HG03196 (cell line): ENCODE measurements around the gene DYNC2H1.

Experiments used
- ATAC-seq: cut with Tn5 transposase; IDR thresholded peaks from one replicate; pipeline ENCODE4 v1.9.1; 2021; ENCODE audit not compliant: unreplicated experiment

Gene DYNC2H1

DNA sequence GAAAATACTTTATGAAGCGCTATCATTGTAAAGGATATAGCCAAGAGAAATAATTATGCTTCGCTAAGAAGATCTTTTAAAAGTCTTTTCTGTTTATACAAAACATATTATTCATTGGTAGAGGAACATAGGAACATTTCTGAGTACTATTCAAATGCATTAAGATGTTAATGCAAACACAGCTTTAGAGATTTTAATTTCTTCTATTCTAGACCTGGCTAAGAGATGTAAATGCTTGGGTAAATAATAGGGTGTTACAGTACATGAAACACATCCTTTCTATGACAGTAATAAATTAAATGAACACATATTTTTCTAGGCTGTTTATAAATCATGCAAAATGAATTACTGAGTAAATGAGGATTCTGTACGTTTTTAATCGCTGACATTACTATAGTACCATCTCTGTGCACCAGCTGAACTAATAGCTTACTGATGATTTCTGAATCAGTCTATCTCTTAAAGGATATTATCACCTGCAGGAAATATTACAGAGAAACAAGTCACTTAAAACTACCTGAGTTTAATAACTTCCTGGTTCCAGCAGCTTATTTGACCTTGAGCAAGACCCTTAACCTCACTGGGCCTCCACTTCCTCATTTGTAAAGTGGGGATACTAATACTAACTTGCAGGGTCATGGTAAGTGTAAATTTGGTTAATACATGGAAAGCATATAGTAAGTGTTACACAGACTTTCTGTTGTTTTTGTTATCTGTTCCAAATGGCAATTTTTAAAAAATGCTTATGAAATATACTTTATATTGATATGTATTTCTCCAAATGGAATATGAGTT lies 344.9 kb downstream of the DYNC2H1 start:
- ATAC-seq, result no peak

- no peak for ATAC-seq
Observed at GRCh38 chr11:103464420-103464819, 355.2 kb downstream of the DYNC2H1 start.

GRCh38 chr11:103465555-103466140 lies 356.4 kb downstream of the DYNC2H1 start:
- no peak for ATAC-seq

DNA sequence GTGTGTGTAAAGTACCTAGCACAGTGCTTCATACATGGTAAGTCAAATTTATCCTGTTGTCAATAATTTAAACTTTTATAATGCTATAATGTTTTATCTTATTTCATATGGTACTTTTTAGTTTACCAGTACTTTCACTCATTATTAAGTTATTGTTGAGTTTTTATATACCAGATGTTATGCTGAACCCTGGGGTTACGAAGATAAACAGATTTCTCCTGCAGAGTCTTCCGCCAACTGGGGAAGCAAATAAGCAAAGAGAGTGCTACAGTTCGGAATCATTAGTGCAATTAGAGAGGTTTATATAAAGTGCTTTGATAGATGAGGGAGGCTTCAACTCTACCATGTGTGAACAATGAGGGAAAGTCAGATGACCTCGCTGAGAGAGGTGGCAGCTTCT lies 362.3 kb downstream of the DYNC2H1 start:
- ATAC-seq, result no peak

GRCh38 chr11:103476874-103477273 lies 367.6 kb downstream of the DYNC2H1 start:
- ATAC-seq, result no peak

- no peak for ATAC-seq
Observed at GRCh38 chr11:103480421-103480820, 371.2 kb downstream of the DYNC2H1 start.

DNA sequence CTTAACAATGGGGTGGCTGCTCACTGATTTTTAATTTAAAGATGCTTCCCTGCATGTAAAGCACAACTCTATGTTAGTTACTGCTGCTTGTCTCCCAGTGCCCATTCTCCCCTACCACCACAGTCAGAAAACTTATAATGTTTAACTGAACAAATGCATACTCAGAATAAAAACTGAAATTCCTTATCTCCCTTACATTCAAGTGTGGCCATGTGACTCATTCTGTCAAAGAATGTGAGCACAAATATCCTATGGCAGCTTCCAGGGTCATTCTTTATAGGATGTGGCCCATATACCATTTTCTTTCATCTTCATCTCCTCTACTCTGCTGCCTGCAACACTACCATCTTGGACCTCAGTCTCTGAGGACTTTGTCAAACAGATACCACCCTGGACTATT lies 374.8 kb downstream of the DYNC2H1 start:
- ATAC-seq, result no peak

- ATAC-seq, result no peak
Observed at GRCh38 chr11:103484545-103484944, 375.3 kb downstream of the DYNC2H1 start.

DNA sequence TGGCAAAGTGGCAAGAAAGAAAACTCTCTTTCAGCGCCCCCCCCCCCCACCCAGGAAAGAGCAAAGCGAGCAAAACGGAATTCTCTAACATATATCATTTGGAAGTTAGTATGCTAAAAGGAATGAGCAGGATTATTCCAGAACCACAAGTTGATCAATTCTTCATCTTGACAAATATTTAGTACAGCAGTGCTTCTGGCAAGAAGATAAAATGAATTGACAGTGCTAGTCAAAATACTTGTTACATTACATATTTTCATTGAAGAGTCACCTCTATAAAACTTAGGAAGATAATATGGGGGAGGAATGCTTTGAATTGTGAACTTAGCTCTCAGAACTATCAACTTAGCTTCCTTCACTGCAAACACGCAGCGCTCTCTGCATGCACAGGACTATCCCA lies 377.4 kb downstream of the DYNC2H1 start:
- ATAC-seq, result no peak

GRCh38 chr11:103487113-103487512 lies 377.9 kb downstream of the DYNC2H1 start:
- no peak for ATAC-seq

DNA sequence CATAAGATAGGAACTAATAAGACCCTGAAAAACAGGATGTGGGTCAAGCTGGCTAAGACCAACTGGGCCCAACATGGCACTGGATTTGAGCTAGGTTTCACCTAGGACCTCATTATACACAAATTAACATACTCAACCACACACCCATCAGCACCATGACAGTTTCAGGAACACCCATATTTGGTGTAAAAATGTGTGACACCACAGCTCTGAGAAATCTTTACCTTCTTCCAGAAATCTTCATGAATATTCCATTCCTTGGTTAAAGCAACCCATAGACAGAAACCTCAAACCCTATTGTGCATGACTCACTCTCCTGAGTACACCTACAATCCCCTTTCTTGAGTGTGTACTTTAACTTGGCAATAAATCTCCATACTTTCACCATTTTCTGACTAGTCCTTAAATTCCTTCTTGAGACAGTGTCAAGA lies 378.8 kb downstream of the DYNC2H1 start:
- no peak for ATAC-seq

GRCh38 chr11:103488579-103488978 lies 379.4 kb downstream of the DYNC2H1 start:
- ATAC-seq, result no peak

DNA sequence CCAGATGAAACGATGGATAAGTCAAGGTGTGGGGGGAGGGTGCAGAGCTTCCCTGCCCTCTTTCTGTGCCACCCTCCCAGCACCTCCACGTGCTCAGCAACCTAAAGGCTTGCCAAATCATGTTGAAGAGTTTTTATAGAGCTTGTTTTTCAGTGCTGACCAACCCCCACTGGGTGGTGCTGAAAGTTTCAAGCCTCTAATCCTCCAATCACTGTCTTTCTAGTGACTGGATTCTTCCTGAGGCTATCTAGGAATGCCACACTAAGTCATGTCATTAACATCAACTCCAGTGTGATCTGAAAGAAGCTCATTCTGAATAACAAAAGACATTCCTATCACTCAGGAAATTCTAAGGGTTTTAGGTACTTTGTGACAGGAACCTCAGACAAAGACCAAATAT lies 382.6 kb downstream of the DYNC2H1 start:
- no peak for ATAC-seq

GRCh38 chr11:103494491-103494890 lies 385.3 kb downstream of the DYNC2H1 start:
- ATAC-seq, result no peak

DNA sequence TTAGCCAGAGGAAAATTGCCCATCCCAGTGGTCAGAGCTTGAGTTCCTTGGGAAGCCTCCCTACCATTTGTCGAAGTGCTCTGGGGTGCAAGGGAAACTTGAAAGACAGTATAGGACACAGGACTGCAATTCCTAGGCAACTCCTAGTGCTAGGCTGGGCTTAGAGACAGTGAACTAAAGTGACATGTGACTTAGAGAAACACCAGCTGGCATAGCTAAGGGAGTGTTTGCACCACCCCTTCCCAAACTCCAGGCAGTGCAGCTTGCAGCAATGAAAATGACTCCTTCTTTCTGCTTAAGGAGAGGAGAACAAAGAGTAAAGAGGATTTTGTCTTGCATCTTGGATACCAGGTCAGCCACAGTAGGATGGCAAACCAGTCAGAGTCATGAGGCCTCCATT lies 388.0 kb downstream of the DYNC2H1 start:
- ATAC-seq, result no peak

DNA sequence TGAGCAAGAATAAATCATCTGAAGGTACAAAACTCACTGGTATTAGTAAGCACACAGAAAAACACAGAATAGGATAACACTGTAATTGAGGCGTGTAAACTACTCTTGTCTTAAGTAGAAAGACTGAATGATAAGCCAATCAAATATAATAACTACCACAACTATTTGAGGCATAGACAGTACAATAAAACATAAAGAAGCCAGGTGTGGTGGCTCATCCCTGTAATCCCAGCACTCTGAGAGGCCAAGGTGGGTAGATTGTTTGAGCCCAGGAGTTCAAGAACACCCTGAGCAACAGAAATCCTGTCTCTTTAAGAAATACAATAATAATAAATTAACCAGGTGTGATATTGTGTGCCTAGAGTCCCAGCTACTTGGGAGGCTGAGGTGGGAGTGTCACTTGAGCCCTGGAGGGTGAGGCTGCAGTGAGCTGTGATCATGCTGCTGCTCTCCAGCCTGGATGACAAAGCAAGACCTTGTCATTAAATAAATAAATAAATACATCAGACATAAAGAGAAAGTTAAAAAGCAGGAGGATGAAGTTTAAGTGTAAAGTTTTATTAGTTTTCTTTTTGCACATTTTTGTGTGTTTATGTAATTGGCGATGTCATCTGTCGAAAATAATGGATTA lies 390.6 kb downstream of the DYNC2H1 start:
- ATAC-seq, result no peak

GRCh38 chr11:103515283-103515682 lies 406.1 kb downstream of the DYNC2H1 start:
- no peak for ATAC-seq

GRCh38 chr11:103520792-103521191 lies 411.6 kb downstream of the DYNC2H1 start:
- ATAC-seq, result no peak

GRCh38 chr11:103525069-103525468 lies 415.8 kb downstream of the DYNC2H1 start:
- ATAC-seq, result no peak

DNA sequence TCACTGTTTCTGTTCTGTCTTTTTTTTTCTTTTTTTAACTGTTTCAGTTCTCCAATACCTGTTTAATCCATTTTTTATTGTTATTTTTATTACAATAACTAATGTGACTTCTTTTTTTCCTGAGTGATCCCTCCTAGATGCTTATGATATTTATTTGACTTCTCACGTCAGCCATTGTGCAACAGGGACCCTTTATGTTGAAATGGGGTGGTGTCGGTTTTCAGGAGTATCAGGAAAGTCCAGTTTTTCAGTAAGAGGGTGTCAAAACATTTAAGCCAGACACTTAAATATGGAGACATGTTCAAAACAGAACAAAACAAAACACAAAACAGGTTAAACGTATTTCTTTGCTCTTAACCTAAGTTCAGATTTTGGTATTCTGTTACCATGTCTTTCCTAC lies 418.8 kb downstream of the DYNC2H1 start:
- ATAC-seq, result no peak

DNA sequence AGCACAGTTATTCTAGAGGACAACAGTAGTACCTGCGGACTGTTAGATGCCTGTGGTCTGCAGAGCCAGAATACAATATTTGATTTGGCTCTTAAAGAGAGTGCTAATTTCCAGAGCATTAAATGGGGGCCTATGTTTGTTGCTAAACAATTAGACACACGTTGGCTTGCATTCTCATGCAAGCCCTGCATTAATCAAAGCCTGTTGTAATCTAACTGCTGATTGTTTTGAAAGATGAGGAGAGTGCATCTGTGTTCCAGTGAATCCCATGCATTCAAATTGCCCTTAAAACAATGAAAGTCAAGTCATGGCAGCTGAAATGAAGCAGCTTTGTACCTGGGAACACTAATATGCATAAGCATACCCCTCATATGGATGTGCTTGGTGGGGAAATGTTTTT lies 419.4 kb downstream of the DYNC2H1 start:
- no peak for ATAC-seq

DNA sequence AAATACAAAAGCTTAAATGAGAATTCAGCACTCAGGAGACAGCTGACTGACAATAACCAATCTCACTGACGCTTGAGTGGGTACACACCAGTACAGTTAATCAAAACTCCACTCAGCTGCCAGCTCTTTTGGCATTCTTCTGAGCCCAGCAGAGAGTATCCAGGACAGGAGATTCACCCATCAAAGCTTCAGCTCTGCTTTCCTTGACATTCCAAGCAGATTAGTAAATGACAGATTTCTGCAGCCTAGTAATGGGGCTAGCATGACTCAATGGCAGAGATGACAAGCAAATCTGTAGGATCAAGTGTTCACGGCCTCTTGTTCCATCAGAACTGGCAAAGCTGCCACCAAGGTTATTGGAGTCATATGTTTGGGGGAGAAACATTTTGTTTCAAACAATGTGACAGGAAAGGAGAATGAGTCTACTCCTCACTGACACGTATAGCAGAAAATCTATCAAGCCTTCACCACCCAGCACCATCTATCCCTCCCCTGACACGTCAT lies 420.0 kb downstream of the DYNC2H1 start:
- no peak for ATAC-seq
